ENCODE data around the gene MSTO1.
"Not testable (repeated sequence)": the region's sequence is repeated elsewhere in the genome, so short reads cannot be mapped to it uniquely, and the experiment has no call there.

Gene MSTO1

DNA sequence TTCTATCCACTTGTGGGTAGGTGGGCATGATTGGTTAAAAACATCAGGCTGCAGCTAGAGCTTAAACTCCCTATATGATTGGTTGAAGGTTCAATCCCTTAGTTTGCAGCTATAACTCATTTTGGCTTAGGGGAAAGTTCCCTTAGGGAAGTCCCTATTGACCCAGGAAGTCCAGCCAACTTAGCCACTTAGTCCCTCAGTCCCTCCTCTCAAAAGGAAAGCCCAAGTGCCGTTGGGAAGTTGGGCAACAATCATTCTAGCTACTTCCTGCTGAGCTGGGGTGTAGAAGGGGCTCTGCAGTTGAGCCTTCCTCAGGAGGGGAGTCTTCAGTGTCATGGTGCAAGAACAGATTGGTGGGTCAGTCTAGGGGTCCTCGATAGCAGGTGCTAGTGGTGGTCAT is 12.2 kb downstream of the MSTO1 start:
- DNase-seq = no peak

DNA sequence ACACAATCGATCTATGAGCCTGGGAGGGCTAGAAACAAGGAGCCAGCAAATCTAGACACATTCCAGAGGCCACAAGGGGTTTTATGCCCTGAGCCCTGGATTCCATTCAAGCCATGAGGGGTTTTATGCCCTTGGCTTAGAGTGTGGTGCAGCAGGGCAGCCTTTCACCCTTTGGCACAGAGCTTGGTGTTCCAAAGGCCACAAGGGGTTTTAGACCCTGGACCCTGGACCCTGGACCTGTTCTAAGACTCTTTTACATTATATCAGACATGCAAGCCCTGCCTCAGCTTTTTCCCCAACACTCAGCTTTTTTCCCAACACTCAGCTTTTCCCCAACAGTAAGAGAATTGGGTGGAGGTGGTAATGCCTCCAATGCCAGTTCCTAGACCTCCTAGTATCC is 13.3 kb downstream of the MSTO1 start:
- DNase-seq = no peak

DNA sequence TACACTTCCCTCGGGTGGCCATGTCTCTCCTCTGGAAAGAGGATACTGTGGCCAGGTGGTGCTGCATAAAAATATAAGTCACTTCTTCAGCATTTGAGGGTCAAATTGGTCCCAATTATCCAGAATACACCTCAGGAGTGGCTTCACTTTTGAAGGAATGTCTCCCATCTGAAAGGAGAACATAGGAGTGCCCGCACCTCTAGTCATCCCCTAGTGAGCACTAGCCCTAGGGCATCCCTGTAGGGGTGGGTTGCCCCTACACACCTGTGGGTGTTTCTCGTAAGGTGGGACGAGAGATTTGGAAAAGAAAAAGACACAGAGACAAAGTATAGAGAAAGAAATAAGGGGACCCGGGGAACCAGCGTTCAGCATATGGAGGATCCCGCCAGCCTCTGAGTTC is 16.4 kb downstream of the MSTO1 start:
- not testable (repeated sequence) for DNase-seq

DNA sequence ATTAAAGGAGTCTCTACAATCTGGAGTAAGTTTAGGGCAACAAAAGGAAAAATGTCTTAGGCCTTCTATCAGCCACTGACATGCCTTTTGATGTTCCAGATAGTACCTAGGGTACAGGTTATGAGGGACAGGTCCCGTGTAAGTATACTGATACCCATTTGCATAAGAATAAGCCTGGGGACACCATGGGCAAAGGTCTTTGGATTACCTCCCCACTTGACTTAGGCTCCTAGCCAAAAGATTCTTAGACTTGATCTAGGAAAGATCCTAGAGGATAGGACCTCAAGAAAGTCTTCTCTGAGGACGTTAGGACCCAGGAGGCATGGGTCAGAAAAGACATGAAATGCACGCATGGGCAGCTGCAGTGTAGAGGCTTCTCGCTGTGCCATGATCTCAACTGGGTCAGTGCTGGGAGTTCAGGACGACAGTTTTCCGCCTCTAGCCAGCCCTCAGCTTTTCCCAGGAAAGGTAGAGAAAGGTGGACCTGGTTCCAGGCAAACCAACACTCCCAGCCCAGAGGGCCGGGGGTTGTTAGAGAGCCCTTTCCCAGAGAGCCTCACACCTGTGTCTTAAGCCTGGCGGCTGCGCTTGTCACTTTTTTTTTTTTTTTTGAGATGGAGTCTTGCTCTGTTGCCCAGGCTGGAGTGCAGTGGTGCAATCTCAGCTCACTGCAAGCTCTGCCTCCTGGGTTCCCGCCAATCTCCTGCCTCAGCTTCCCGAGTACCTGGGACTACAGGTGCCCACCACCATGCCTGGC is 26.6 kb downstream of the MSTO1 start:
- no peak for DNase-seq

DNA sequence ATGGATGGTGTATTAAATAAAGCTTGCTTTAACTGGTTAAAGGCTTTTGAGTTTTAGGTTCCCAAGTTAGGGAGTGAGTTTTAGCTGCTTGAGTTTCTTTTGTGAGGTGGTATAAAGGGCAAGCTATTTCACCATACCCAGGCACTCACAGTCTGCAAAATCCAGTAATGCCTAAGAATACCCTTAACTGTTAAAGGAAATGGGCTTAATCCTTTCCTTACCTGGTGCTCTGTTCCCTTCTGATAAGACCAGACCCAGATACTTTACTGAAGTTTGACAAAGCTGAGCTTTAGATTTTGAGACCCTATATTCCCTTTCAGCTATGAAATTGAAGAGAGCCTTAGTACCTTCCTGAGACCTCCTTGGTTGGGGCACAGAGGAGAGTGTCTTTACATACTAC is 30.3 kb downstream of the MSTO1 start:
- DNase-seq = no peak

DNA sequence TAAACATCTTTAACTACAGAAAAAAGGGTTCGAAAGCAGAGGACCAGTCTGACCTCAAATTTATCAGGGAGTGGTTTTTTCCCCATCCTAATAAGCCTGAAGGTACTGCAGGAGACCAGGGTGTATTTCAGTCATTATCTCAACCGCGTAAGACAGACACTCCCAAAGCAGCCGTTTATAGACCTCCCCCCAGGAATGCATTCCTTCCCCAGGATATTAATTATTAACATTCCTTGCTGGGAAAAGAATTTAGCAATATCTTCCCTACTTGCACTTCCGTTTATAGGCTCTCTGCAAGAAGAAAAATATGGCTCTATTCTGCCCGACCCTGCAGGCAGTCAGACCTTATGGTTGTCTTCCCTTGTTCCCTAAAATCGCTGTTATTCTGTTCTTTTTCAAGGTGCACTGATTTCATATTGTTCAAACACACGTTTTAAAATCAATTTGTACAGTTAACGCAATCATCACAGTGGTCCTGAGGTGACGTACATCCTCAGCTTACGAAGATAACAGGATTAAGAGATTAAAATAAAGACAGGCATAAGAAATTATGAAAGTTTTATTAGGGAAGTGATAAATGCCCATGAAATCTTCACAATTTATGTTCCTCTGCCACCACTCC is 32.7 kb downstream of the MSTO1 start:
- not testable (repeated sequence) for DNase-seq

DNA sequence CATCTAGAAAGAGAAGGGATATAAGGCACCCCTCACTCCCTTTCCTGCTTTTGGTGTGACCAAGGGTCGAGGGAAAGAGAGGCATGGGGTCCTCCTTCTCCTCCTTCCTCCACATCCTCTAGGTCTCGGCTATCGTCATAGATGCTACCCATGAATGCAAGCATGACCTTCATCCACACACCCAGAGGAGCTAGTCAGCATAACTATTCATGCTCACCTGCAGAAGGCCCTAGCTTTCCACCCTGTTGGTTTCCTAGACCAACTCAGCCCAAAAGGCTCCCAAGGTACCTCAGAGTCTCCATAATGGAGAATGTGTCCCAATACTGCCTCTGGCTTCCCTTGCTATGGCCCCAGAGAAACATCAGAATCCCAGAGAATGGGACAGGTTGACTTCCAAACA is 33.2 kb downstream of the MSTO1 start:
- no peak for DNase-seq

DNA sequence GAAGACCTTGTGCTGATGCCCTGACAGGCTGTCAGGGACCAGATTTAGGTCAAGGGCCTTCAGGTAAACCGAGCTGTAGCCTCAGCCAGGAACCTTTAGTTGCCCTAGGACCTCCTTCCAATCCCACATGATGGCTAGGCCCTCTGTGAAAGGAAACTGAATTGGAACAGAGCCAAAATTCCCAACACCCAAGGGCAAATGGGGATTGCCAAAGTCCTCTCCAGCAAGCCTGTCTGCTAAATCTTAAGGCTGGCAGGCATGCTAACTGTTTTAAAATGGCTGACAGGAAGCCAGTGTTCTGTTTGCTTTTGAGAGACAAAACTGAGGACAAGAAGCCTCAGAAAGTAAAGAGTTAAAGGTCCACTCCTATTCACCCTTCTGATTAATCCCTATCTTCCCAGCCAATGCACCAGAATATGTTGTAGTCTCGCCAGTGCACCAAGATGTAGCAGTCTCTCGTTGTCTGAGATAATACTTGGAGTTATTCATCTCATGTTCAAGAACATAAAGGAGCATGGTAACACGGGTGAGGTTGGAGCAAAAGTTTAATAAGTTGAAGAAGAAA is 35.1 kb downstream of the MSTO1 start:
- DNase-seq = no peak

DNA sequence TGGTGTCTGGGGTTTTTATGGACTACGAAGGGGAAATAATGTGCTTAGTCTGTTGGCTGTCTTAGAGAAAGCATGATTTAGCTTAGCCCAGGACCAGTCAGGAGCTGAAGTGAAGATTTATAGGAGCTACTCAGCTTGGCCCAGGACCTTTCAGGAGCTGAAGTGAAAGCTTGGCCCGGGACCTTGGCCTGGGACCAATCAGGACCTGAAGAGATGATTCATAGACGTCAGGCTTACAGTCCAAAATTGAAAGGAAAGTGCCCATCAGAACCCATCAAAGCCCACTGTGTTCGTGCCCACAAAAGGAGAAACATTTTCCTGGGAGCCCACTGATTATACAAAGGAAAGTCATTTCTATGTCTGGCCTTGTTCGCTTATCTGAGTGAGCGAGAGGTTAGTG is 35.6 kb downstream of the MSTO1 start:
- no peak for DNase-seq

DNA sequence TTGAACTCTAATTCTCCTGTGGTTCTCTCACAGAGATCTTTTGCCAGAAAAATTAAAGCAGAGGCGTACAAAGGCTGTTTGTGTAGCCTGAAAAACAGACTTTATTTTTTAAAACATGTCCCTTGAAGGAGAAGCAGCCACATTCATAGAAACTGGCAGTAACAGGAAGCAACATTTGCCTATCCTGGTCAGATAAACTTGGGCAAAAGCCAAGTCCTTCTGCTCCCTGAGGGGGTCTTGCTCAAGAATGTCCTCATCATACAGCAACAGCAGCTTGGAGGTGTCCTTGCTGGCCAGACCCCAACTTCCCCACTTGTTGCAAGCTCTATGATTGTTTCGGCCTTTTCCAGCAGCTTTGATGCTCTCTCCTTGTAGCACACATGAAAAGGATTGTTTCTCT is 36.3 kb downstream of the MSTO1 start:
- no peak for DNase-seq

DNA sequence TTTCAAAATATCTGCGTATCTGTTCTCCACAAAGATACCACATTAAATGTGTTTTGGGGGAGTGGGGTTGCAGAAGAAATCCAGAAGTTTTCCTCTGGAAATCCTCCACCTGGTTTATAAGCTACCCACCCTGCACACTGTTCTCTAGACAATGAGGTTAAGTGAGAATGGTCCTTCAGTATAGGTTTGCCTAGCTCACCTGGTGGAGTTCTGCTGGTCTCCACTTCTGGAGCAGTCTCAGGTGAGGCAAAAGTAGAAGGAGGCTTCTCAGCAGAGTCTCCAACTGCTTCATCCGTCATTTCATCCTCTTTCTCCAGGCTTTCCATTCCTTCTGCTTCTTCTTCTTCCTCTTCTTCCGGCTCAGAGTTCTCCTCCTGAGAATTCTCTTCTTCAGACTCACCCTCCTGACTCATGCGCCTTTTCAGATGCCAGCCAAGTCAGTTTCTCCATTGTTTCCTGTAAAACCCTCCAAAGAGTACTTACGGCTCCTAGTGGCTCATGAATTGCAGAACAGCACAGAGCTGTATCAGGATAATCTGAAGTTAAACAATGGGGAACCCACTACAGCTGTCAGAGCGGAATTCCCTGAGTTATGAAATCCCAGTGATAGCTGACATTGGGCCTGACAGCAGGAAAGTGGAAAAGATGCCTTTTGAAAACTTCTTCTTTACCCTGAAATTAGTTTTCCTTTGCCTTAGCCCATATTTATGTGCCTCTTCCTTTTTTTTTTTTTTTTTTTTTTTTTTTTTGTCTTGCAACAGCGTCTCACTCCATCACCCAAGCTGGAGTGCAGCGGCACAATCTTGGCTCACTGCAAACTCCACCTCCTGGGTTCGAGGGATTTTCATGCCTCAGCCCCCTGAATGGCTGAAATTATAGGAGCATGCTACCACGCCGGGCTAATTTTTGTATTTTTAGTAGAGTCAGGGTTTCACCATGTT is 38.5 kb downstream of the MSTO1 start:
- DNase-seq = no peak

DNA sequence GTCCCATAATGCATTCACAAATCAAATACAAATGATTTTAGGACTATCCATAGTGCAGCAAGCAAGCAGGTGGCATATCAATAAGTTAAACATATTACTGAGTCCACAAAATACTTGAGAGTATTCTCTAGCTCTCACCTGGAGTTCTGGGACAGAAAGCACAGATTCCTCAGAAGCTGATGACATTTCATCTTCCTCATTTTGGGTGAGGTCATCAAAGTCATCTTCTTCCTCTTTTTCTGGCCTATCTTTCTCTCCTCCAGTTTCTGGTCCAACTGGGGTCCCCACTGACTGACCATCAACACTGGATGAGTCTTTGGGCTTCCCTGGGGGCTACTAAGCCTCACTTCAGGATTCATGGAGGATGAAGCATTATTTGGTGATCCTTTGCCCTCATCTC is 39.7 kb downstream of the MSTO1 start:
- DNase-seq = no peak

DNA sequence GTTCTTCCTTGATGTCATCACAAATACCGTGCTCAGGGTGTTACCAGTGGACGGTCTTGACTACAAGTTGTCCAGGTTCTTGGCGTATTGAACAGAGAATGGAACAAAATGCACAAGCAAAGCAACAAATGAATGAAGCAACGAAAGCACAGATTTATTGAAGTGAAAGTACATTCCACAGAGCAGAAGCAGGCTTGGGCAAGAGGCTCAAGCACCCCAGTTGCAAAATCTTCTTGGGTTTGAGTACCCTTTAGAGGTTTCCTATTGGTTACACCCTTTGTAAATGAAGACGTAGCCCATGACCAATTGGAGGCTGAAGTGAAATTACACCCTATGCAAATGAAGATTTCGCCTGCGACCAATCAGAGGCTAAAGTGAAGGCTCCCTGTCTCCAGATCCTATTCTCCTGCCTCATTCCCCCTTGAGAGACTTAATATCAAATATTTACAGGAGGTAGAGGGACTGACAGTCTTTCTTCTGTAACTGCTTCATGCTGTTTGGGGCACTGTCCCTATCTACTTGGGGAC is 40.3 kb downstream of the MSTO1 start:
- no peak for DNase-seq

DNA sequence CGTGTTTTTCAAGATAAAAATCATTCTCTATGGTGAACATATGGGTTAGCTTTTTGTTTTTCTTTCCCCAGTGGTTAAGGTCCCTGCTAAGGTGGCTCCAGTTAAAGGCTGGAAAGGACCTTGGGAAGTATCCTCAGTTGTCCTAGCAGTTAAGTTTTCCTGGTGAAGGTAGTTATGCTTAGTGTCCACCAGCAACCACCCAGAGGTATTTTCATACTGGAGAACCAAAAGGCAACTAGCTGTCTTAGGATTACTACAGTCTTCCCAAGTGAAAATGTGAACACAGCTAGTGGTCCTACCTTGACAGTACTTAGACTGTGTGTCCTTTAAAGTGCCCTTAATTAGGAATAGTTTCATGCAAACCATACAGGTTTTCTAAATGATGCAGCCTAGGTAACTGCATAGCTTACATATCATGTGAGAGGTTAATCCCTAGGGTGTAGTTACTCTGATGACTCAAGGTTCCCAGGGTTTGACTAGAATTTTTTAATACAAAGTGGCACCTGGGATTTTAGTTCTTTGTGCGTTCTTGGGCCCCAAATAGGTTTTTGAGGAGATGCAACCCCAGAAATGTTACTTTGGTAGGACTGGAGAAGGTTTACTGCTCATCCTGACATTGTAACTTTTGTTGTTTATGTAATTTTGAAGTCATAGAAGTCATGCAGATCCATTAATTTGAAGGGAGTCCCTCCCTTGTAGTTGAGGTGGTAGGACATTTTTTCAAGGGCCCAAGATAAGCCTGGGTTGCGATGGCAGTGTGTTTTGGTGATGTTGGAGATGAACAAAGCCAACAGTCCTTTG is 42.0 kb downstream of the MSTO1 start:
- no peak for DNase-seq

DNA sequence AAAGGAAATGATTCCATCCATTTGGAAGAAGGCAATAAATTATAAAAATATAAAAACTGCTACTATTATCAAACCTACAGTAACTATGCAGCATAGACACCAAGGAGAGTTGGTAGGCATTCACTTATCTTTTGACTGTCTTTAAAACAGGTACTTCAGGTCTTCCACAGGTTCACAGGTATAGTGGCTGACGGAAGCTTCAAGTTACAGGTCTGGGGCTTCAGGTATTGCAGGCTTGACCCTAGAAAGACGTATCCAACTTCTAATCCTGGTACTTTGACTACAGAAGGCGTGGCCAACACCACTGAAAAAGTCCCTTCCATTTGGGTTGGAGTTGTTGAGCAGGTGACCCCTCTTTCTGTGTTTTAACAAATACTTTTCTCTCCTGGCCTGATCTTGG is 42.9 kb downstream of the MSTO1 start:
- no peak for DNase-seq

DNA sequence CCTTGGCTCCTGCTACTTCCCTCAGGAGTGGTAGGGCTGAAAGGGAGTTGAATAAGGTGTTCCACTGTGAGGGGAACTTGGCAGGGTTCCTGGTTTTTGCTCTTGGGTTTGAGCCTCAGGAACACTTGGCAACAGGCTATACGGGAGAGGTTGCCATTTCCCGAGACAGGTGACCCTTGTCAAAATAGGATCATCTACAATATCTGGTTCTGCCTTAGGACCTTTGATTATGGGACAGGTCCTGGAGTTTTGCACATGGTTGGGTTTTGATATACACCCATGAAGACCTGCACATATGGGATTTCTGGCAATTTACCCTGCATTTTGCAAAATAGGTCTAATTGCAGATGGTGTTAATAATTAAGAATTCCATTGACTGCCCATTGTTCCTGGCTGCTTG is 47.4 kb downstream of the MSTO1 start:
- DNase-seq = no peak

DNA sequence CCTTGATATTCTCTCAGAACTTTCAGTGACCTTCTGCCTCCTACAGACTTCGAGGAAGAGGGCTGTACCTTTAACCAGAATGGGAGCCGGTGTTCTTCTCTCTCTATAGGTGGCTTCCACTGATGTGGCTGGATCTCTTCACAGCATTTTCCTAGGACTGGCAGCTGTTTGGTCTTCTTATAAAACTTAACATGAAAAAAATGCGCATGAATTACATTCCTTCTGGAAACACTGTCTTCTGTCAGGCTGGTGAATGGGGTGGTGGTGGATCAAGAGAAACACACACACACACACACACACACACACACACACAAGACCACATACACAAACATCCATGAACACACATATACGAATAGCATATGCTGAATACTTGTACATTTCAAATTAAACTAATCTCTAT is 51.2 kb downstream of the MSTO1 start:
- not testable (repeated sequence) for DNase-seq
